Superior temporal gyrus (tissue), 1 donor: Measurements from ENCODE around the gene KCNG2.
"Not testable (repeated sequence)": the region's sequence is repeated elsewhere in the genome, so short reads cannot be mapped to it uniquely, and the experiment has no call there.

Experiments
- DNase-seq: peaks from one replicate; pipeline ENCODE4 v3.0.0-alpha.2; 2016; ENCODE audit errors: extremely low spot score

The KCNG2 gene

DNA sequence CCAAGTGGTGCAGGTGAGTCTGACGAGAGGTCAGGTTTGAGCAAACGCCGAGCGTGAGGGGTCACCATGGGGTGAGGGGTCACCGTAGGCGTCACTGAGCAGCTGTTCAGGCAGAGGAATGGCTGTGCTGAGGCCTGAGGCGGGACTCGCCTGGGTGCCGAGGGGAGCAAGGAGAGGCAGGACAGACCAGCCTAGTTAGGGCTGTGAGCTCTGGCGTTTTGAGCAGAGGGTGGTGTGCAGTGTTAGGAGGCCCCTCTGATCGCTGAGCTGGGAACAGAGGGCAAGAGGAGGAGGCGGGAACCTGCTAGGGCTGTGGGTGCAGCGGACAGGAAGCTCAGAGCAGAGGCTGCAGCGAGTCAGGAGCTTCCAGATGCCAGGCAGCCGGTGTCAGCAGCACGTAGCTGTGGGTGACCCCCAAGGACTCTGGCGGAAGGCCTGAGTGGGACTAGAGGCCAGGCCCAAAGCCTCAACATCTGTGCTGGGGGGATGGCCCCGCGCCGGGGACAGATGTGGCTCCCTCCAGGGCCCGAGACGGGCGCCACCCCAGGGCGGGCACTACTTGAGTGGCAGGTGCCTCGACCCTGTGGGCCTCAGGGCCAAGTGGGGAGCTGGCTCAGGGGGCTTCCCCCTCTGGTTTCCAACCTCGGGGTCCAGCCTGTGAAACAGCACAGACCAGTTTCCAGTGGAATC is 55.7 kb downstream of the KCNG2 start:
- DNase-seq, result no peak

DNA sequence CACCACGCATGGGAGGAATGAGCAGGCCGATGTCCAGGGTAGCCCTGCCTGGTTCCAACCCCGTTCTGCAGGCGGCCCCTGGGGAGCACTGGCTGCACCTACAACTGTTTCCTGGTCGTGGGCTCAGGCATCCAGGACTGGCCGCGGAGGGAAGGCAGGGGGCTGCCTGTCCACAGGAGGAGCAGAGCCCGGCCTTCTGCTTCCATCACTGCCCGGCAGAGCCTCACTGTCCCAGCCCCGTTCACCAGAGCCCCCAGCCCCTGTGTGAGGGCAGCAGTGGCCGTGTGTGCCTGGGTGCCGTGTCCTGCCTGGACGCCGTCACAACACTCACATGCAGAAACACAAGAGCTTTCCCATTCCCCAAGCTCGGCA is 56.2 kb downstream of the KCNG2 start:
- no peak for DNase-seq

DNA sequence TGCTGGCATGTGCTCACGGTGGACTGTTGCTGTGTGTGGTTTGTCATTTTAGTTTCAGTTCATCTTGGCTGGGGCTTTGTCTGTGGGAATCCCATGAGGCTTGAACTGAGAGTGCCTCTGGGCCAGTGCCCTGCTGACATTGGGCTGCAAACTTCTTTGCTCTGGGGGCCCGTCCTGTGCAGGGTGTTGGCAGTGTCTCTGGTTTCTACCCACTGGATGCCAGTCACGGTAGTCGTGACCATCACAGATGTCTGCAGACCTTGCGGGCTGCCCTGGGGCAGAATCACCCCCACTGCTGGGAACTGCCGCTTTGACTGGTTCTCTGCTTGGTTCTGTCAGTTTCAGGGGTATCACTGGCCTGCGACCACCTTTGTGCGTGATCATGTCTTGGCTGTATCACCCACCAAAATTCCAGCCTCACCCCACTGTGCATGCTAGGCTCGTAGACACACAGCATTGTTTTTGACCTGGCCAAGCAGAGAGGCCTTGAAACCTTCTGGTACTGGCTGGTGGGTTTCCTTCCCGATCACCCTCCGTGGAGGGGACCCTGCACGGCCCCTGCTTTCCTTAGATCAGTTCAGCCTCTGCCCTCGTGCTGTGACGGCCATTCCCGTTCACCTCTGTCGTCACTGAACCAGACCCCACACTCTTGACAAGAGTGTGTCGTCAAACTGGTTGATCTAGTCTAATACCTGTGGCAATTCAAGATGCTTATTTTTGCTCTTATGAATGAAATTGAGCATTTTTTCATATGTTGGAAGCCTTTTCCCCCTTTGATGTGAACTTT is 57.6 kb downstream of the KCNG2 start:
- DNase-seq, result no peak

DNA sequence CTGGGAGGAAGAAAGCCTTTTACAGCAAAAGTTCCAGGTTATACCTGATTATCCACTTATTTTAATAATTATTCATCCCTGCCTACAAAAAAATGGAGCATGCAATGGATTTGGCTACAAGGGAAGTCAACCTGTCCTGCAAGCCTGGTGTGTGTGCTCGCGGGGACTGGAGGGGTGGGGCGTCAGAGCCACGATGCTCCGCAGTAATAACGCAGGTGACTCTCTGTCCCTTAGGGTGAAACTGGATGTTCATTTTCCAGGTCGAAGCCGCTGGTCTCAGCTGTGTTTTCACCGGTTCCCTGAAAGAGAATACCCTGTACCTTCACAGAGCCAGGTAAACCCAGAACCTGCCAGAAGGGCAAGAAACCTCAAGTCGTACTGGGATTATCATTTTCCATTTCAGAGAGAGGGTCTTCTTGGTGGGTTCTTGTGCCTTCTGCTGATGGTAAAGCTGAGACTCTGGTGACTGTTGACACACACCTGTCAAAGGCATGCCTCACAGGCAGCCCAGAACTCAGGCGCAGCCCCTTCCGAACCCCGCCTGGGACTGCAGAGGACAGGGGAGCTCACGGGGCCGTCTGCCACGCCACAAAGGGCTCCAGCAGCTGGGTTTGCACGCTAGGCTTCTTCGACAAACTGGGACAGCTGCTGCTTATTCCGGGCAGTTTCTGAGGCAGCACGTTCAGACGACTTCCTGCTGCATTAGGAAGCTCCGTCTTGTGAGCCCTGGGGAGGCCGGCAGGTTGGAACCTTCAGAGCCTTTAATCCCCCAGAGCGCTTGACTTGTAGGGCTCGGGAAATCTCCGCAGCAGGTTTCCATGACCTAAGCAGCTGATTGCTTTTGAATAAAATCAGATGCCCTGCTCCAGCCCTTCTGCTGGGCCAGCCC is 58.6 kb downstream of the KCNG2 start:
- no peak for DNase-seq

DNA sequence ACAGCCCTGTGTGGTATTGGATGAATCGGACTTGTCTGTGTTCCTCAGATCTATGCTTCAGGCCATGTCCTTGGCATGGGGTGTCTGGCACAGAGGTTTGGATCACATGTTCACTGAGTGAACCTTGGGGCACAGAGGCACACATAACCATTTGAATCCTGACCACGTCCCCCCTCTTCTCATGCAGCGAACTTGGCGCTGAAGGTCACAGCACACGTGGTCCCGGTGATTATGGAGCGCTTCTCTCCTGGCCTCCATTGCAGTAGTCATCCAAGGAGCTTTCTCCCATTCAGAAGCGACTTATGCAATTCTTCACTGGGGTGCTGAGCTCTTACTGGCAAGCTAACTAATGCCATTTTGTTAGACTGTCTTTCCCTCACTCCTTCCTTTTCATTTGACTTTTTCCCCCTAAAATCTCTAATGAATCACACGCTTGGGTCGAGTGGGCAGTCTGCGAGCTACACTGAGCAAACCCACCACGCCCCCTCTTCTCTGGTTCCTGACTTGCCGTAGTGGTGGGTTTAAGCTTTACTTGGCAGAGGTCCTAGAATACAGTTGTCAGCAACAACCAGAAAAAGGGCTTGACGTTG is 59.4 kb downstream of the KCNG2 start:
- DNase-seq, result no peak

DNA sequence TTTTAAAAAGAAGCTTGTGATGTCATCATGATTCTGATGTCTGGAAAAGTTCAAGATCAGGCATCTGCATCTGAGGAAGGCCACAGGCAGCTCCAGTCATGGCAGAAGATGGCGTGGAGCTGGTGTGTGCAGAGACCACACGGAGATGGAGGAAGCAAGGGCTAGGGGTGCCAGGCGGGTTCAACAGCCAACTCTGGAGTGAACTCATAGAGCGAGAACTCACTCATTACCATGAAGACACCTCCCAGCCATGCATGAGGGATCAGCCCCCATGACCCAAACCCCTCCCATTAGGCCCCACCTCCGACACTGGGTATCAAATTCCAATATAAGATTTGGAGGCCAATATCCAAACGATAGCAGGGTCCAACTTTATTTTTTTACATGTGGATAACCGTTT is 61.6 kb downstream of the KCNG2 start:
- no peak for DNase-seq

DNA sequence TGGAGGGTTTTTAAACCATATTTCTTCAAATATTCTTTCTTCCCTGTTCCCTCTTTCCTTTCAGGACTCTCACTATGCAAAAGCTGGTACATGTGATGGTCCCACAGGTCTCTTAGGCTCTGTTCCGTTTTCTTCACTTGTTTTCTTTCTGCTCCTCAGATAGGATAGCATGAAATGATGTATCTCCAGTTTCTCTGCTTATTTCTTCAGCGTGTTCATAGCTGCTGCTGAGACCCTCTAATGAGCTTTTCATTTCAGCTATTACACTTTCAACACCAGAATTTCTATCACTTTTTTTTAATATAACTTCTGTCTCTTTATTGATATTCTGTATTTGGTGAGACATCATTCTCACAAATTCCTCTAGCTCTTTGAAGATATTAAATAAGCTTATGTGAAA is 63.9 kb downstream of the KCNG2 start:
- DNase-seq, result no peak

DNA sequence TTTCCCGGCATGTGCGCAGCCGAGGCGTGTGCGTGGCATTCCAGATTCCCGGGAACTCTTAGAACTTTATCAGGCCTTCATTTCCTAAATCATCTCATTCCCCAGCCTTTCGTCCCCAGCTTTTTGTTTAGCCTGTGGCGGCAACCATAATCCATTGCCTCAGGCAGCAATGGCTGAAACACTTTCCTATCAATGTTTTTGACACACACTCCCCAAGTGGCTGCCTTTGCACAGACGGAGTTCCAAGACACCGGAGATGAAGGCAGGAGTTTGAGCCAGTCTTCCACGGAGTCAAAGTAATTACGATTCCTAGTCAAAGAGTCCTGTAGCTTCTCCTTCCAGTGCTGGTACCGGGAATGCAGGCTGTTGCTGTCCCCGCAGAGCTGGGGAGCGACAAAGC is 64.8 kb downstream of the KCNG2 start:
- no peak for DNase-seq

DNA sequence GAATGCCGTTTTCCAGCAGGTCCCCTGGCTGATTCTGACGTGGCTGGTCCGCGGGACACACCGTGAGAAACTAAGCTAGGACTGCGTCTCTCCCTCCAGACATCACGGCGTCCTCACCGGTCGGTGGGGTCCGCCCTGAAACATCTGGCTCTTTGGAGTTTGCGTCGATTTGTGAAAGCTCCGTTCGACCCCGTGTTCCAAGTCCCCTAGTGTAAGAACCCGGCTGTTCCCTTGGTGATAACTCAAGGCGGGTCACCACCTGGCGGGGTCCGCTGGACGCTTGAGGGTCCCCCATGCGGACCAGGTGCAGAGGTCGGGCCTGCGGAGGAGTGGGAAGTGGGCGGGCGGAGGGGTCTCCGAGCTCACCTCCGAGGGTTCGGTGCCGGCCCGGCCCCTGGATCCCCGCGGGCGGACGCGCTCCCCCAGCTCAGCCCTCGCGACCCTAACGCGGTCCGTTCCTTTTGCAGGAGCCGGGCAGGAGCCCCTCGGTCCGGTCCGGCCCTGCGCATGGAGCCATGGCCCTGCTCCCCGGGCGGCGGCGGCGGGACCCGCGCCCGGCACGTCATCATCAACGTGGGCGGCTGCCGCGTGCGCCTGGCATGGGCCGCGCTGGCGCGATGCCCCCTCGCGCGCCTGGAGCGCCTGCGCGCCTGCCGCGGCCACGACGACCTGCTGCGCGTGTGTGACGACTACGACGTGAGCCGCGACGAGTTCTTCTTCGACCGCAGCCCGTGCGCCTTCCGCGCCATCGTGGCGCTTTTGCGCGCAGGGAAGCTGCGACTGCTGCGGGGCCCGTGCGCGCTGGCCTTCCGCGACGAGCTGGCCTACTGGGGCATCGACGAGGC is 65.6 kb downstream of the KCNG2 start:
- no peak for DNase-seq

DNA sequence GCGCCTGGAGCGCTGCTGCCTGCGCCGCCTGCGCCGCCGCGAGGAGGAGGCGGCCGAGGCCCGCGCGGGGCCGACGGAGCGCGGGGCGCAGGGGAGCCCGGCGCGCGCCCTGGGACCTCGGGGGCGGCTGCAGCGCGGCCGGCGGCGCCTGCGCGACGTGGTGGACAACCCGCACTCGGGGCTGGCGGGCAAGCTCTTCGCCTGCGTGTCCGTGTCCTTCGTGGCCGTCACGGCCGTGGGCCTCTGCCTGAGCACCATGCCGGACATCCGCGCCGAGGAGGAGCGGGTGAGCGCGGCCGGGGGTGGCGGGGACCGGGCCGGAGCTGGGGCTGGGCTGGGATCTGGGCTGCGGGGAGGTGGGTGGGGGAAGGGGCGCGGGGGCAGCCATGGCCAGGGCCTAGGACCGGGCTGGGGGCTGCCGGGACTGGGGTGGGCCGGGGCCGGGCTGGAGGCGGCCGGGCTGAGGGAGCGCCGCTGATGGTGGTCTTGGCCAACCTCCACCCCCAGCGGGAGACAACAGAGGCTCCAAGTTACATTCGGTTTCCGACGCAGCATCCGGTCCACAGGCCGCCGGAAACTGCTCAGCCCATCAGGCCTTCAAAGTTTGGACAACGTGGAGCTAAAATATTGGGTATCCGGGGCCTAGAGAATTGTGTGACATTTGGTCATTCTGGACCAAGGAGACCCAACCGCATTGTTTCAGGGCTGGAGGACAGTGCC is 66.4 kb downstream of the KCNG2 start:
- no peak for DNase-seq

DNA sequence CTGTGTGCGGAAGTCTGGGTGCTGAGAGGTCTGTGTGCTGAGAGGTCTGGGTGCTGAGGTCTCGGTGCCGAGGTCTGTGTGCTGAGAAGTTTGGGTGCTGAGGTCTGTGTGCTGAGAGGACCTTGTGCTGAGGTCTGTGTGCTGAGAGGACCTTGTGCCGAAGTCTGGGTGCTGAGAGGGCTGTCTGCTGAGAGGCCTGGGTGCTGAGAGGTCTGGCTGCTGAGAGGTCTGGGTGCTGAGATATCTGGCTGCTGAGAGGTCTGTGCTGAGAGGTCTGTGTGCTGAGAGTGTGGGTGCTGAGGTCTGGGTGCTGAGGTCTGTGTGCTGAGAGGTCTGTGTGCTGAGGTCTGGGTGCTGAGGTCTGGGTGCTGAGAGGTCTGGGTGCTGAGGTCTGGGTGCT is 67.2 kb downstream of the KCNG2 start:
- DNase-seq, result not testable (repeated sequence)

DNA sequence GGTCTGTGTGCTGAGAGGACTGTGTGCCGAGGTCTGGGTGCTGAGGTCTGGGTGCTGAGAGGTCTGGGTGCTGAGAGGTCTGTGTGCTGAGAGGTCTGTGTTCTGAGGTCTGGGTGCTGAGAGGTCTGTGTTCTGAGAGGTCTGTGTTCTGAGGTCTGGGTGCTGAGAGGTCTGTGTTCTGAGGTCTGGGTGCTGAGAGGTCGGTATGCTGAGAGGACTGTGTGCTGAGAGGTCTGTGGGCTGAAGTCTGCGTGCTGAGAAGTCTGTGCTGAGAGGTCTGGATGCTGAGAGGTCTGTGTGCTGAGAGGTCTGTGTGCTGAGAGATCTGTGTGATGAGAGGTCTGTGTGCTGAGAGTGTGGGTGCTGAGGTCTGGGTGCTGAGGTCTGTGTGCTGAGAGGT is 68.2 kb downstream of the KCNG2 start:
- not testable (repeated sequence) for DNase-seq

DNA sequence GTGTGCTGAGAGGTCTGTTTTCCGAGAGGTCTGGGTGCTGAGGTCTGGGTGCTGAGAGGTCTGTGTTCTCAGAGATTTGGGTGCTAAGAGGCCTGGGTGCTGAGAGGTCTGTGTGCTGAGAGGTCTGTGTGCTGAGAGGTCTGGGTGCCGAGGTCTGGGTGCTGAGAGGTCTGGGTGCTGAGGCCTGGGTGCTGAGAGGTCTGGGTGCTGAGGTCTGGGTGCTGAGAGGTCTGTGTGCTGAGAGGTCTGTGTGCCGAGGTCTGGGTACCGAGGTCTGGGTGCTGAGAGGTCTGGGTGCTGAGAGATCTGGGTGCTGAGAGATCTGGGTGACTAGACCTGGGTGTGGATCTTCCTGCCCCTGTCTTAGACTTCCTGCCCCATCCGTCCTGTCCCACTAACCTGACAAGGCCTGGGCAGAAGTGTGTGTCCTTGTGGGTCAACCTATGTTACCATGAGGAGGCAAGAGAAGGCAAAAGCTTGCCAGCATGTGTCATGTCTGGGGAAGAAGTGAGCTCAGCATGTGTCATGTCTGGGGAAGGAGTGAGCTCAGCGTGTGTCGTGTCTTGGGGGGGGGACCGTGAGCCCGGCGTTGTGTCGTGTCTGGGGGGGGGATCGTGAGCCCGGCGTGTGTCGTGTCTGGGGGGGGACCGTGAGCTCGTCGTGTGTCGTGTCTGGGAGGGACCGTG is 69.3 kb downstream of the KCNG2 start:
- DNase-seq, result no peak

DNA sequence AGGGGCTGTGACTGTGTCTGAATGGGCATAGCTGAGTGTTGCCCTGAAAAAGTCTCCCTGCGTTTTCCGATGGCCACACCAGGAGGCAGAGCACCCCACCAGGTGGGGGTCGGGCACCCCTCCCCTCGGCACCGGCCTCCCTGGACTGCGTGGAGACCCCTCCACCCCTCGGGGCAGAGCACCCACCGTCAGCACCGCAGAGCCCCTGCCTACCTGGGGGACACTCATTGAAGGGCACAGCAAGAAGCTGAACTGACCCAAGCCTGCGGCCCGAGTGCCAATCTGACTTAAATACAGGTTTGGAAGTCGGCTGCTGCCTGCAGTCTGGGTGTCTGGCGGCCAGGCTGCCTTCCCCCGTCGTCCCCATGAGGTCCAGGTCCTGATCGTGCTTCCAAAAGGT is 69.9 kb downstream of the KCNG2 start:
- DNase-seq, result no peak

DNA sequence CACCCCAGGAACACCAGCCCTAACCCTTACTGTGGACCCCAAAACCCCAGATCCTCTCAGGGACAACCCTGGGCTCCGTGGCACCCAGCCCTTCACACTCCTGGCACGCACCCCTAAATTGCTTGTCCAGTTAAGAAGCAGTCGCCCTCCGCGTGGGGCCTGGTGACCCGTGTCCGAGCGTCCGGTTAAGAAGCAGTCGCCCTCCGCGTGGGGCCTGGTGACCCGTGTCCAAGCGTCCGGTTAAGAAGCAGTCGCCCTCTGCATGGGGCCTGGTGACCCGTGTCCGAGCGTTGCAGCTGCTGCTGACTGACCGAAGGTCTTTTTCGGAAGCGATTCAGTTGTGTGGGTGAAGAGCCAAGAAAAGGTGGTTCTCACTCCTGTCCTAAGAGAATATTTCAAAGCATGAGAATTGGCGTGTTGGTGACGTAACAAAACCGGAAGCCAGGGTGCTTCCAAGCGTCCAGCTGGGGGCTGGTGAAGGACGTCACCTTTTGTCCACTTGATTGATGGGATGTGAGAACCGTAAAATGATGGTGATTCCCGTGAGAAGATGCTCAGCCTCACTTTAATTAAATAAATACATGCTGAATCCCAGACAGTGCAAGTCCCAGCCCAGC is 70.5 kb downstream of the KCNG2 start:
- no peak for DNase-seq

DNA sequence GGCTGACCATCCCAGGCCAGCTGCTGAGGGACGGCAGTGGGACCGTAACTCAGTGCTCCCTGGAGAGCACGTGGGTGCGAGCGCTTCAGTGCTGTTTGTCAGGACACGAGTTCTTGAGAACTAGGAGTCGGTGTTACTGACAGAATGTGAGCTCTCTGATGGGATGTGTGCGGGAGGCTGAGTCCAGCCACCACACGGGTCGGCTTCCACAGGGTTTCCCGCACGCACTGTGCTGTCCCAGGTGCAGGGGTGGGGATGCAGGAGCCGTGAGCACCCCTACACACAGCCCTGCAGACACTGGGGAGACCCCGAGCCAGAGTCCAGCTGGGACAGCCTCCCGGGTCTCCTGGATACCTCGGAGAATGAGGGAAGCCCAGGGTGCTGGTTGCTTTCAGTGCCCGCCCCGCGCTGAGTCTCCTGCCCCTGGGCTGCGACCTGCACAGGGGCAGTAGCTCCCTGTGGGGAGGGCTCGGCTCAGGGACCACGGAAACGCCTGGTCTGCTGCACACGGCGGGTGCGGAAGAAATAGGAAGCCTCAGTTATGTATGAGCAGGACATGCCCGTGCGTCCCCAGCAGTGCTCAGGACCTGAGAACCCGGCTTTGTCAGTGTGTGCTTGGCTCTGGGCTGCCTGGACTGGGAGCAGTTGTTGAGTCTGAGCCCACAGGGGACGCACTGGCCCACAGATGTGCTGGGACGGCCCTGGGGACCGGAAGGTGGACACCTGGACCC is 71.2 kb downstream of the KCNG2 start:
- DNase-seq, result no peak

DNA sequence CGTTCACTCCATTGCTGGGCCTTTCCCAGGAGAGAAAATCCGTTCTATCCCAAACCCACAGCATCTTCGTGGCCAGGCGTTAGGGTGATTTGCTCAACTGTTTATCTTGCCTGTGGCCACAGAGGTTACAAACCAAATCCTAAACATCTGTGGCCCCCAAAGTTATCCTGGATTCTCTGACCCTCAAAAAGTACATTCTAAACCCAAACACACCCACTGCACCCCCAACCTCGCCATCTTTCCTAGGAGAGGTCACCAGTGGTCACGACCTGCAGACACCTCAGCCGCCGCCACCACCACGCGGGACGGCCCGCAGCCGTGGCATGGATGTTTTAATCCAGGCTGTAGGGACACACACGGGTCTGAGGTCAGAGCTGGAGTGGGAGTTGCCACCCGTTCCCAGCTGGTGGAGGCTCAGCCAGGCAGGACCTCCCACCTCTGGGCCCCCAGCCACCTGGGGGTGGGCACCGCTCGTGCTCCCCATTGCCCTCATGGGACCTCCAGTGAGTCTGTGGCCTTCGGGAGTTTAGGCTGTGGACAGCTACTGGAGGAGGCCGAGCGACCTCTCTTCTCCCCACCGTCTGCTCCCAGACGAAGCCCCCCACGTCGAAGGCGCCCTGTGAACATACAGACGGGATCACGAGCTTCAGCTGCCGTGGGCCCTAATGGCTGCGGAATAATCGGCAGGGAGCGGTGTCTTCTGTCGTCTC is 72.0 kb downstream of the KCNG2 start:
- DNase-seq, result no peak
